Type B pancreatic cell (in vitro differentiated cells): ENCODE results near the gene PRDM5. TPM values are rescaled to one million over a fixed set of nuclear protein-coding genes. Genes with fewer than 3 reads are reported as not detected.

ENCODE experiments used
- DNase-seq: peaks from one replicate; pipeline ENCODE4 v3.0.0; 2021; ENCODE audit warnings: mixed read lengths; ENCODE audit not compliant: unreplicated experiment; ENCODE audit errors: extremely low spot score
- H3K27ac Mint-ChIP-seq: 2 replicates; pipeline ENCODE4 v1.8.0; 2021; ENCODE audit warnings: mild to moderate bottlenecking, mixed read lengths
- H3K27me3 Mint-ChIP-seq: 2 replicates; pipeline ENCODE4 v1.8.0; 2021; ENCODE audit warnings: mixed read lengths
- H3K36me3 Mint-ChIP-seq: 2 replicates; pipeline ENCODE4 v1.8.0; 2021; ENCODE audit warnings: mixed read lengths
- H3K4me1 Mint-ChIP-seq: one replicate; pipeline ENCODE4 v1.8.0; 2021; ENCODE audit warnings: mixed read lengths; ENCODE audit not compliant: unreplicated experiment
- H3K4me3 Mint-ChIP-seq: 2 replicates; pipeline ENCODE4 v1.8.0; 2021; ENCODE audit warnings: mild to moderate bottlenecking, mixed read lengths
- H3K9me3 Mint-ChIP-seq: 2 replicates; pipeline ENCODE4 v1.8.0; 2021; ENCODE audit warnings: mixed read lengths
- CTCF ChIP-seq: fragments of 200-600 bp; sonication (generic); conservative IDR thresholded peaks from 2 replicates; pipeline ENCODE4 v1.5.0; 2021; ENCODE audit warnings: antibody characterized with exemption, mild to moderate bottlenecking
- total RNA-seq: library from RNA; stranded (reverse); gene quantifications from 2 replicates; pipeline ENCODE4 v1.2.1, GENCODE V29; 2021; ENCODE audit warnings: low replicate concordance

The PRDM5 gene
- total RNA-seq, 1 donor from 2014 or later: 15.7 TPM

- no peak for DNase-seq
- Mint-ChIP-seq H3K27ac (no peak overlapping the region), H3K4me3 (no peak overlapping the region), H3K36me3 (no peaks in the 10 kb centered on the region), H3K4me1 (no peaks in the 10 kb centered on the region), H3K9me3 (peaks cover 5% of the 10 kb centered on the region), H3K27me3 (no peaks in the 10 kb centered on the region)
- TF ChIP-seq CTCF: no peak
Observed at GRCh38 chr4:120927801-120928409, 5.4 kb upstream of the PRDM5 start.

- no peak for TF ChIP-seq CTCF
- no peak for DNase-seq
- Mint-ChIP-seq H3K9me3 (peaks cover 5% of the 10 kb centered on the region), H3K36me3 (no peaks in the 10 kb centered on the region), H3K4me1 (peaks cover 5% of the 10 kb centered on the region), H3K27me3 (no peaks in the 10 kb centered on the region), H3K27ac (no peak overlapping the region), H3K4me3 (no peak overlapping the region)
Observed at GRCh38 chr4:120926358-120927025, 4.0 kb upstream of the PRDM5 start.

- H3K9me3 Mint-ChIP-seq: peaks cover 5% of the 10 kb centered on the region
- no peak for TF ChIP-seq CTCF
- peaks cover 9% of the 10 kb centered on the region for H3K4me1 Mint-ChIP-seq
- H3K4me3 Mint-ChIP-seq: no peak overlapping the region
- H3K36me3 Mint-ChIP-seq: no peaks in the 10 kb centered on the region
- no peak overlapping the region for H3K27ac Mint-ChIP-seq
- no peak for DNase-seq
- no peaks in the 10 kb centered on the region for H3K27me3 Mint-ChIP-seq
Observed at GRCh38 chr4:120924931-120925330, 2.4 kb upstream of the PRDM5 start.

- Mint-ChIP-seq H3K27me3 (no peaks in the 10 kb centered on the region), H3K9me3 (peaks cover 5% of the 10 kb centered on the region), H3K4me3 (peak overlapping the region; percentile 92), H3K36me3 (no peaks in the 10 kb centered on the region), H3K27ac (peak overlapping the region; percentile 78), H3K4me1 (peaks cover 15% of the 10 kb centered on the region)
- TF ChIP-seq CTCF: no peak
- no peak for DNase-seq
Observed at GRCh38 chr4:120923207-120923522, 639 bp upstream of the PRDM5 start.

GRCh38 chr4:120921456-120922380 is 808 bp downstream of the PRDM5 start:
- H3K4me1 Mint-ChIP-seq: peaks cover 20% of the 10 kb centered on the region
- no peaks in the 10 kb centered on the region for H3K27me3 Mint-ChIP-seq
- no peak for TF ChIP-seq CTCF
- H3K9me3 Mint-ChIP-seq: peaks cover 5% of the 10 kb centered on the region
- H3K27ac Mint-ChIP-seq: peak overlapping the region; percentile 83
- H3K36me3 Mint-ChIP-seq: no peaks in the 10 kb centered on the region
- DNase-seq: peak; percentile 76
- peak overlapping the region; percentile 93 for H3K4me3 Mint-ChIP-seq
